ENCODE data around the gene KCP.
"Not testable (repeated sequence)": the region's sequence is repeated elsewhere in the genome, so short reads cannot be mapped to it uniquely, and the experiment has no call there.

KCP gene

DNA sequence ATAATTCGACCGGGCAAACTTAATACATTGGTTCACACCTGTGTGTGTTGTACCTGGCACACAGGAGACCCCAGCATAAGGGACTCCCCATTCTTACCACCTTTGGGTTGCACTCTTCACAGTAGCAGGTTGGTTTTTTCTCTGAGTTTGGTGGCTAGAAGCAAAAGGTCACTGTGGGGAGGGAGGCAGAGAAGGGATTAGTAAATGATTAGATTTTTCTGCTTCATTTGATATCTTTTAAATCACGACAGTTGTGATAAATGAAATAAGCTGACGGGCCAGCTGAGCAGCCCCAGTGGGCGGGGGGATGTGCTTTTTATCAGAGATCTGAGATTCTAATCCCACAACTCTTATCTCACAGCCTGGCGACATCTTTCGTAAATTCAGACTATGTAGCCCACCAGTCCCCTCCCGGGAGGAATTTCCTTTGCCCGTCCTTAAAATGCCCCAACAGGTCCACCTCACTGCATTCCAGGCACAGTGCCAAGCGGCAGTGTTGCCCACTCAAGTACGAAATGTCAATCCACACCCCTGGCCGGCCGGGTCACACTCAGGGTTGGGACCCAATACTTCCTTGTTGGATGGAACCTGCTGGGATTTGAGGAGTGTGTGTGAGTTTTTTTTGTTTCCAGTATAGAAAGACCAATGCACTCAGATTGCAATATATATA, 10.5 kb upstream of the KCP start:
- no peak for DNase-seq

DNA sequence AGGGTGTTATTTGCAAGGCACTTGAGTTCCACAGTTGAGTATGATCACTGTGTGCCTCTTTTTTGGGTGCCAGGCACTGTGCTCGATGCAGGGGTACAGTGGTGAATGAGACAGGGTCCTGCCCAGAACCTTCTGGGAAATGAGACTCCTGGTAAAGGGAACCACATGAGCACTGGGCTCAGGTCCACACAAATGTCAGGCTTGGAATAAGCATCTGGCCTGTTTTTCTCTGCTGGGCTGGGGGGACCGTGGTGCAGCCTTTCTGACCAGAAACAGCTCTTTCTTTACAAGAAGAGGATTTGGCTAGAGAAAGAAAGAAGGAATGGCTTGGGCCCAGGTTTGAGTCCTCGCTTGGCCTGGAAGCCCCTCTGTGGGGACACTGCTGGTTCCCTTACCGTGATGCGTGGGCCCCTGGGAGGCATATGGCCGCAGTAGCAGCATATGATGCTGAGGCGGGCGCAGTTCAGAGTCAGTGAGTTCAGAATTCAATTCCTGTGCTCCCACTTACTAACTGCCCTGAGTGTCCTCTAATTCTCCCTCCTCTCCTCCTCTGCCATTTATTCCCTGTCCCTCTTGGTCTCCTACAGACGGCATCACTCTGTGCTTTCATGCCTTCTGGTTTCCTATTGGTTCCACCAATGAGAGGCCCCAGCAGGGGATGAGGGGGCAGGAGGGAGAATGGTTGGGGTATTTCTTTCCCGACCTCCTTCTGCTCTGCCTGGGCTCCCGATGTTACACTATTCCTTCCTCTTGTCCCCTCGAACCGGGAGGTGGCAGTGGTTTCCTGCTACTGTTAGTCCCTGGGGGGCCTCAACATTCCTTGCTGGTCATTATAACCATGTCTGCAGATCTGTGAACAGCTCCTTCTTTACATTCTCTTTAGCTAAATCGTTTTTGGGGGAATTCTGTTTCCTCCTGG, 9.6 kb upstream of the KCP start:
- DNase-seq: no peak

DNA sequence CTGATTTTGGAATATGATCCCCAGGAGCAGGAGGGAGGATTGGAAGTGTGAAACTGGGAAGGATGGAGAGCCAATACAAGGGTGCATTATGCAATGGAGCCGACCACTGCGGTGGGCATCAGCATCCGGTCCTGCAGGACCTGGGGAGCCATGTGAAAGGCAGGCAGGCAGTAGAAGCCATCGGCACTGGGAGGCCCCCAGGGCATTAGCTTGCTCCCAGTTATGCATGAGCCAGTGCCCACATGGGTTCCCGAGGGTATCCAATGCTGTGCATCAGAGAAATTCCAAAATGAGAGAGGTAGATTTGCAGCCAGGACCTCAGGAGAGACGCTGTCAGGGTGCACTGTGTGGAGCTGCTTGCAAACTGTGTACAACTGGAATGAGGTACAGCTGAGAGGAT, 8.7 kb upstream of the KCP start:
- no peak for DNase-seq

DNA sequence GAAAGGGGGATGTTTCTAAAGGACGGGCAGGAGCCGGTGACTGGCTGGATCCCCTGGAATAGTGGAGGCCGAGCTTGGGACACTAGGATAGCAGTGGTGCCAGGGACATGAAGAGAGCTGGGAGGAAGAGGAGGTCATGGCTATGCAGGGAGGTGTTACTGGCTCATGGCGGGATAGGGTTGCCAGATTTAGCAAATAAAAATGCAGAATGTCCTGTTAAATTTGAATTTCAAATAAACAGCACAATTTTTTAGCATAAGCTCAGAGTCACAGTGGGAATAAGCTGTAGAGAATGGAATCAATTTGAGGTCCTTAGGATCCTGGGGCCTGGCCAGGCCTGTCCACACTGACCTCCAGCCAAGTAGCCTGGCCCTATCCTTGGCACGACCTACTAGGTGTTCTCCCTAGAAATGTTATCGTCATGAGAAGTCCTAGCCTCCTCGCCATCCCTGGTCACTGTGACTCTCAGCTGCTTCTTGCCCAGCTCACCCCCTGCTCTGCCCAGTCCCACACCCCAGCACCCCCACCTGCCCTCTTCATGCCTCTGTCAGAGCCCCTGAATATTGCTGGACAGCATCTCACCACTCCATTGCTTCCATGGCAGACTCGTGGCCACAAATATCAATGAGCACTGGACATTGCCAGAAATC, 7.6 kb upstream of the KCP start:
- DNase-seq: no peak

DNA sequence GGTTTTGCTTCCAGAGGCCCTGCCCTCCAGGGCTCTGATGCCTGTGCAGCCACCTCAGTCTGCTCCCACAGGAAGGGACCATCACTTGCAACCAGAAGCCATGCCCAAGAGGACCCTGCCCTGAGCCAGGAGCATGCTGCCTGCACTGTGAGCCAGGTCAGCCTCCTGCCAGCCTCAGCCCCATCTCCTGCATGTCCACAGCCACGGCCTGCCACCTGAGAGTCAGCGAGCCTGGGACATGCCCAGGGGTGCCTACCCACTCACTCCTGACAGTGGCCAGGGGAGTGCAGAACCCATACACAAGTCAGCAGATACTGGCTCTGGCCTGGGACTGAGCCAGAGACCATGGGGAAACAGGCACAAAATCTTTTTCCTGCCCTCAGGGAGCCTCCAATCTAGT, 6.6 kb upstream of the KCP start:
- DNase-seq: no peak

DNA sequence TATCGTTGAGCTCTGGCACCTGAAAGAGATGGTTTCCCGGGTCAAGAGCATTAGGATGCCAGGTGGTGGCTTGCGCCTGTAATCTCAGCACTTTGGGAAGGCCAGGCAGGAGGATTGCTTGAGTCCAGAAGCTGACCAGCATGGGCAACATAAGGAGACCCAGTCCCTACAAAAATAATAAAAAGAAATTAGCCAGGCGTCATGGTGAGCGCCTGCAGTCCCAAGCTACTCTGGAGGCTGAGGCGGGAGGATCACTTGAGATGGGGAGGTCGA, 6.1 kb upstream of the KCP start:
- DNase-seq: no peak

DNA sequence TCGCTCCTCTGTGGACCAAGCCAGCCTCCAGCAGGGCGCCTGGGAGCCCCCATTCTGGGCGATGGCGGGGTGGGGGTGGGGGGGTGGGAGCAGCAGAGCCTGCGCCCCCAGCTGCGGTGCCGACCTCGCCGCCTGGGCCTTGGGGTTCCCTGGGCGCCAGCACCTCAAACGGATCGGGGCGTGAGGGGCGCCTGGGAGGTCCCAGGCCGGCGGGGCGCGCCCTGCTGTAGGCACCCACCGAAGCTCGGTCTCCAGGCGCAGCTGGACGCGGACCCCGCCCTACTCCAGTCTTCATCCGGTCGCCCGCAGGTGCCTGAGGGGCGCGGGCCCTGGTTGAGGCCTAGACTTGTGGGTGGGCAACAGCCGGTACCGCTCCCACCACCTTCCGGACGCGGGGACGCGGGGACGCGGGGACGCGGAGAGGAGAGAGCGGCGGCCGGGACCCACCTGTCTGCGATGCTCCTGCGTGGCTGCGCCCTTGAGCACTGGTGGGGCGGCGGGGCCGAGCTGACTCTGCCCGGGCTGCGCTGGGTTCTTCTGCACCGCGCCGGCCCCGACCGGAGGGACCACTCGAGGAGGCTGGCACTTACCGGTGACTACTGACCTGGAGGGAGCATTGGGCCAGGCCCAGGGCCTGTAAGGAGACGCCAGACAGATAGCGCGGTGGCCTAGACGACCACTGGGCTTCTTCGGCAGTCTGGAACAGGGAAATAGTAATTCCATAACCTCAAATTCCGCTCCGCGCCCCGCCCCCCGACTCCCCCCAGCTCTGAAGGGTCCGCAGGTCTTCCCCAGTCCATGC, 5.5 kb upstream of the KCP start:
- no peak for DNase-seq

DNA sequence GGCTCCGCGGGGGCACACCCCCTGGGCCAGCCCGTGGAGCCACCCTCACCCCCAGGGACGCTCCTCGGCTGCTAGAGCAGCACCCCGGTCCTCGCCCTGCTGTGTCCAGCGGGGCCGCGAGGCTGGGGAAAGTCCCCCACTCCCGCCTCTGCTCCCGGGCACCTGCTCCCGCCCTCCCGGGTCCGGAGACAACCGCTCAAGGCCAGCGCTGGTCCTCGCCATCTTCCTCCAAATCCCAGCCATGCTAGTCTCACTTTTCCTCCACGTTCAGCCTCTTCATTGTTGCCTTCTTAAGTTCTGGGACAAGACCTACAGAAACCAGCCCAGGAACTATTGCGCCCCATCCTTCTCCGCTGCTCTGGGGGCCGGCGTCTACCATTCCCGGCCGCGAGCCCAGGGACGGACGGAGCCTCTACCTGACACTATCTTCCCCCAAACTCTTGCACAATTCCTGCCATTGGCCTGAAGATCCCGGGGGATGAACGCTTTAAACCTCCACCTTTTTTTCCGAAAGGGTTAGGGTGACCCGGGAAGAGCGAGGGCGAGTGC, 4.8 kb upstream of the KCP start:
- no peak for DNase-seq

DNA sequence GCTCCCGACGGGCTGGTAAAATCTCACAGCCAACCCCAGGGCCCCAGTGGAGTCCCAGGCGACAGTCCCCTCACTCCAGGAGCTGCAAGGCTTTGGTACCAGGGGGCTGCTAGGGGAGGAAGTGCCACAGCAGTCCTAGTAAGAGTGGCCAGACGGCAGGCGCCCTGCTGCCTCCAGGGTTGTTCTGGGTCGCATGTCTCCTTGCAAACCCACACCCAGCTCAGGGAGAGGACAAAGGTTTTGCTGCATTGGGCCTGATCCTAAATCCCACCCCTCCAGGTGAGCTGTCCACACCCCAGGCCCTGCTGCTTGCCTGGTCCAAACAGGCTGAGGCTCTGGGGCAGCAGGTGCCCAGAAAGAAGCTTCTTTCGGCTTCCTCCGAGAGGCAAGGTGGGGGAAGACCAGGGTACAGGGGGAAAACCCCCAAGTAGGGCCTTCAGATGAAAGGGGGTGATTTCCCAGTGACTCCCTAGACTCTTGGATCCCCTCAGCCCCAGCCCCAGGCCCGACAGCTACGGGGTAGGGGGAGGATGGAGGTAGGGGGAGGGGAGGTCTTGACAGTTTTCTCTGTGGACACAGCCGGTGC, 4.2 kb upstream of the KCP start:
- DNase-seq: no peak

DNA sequence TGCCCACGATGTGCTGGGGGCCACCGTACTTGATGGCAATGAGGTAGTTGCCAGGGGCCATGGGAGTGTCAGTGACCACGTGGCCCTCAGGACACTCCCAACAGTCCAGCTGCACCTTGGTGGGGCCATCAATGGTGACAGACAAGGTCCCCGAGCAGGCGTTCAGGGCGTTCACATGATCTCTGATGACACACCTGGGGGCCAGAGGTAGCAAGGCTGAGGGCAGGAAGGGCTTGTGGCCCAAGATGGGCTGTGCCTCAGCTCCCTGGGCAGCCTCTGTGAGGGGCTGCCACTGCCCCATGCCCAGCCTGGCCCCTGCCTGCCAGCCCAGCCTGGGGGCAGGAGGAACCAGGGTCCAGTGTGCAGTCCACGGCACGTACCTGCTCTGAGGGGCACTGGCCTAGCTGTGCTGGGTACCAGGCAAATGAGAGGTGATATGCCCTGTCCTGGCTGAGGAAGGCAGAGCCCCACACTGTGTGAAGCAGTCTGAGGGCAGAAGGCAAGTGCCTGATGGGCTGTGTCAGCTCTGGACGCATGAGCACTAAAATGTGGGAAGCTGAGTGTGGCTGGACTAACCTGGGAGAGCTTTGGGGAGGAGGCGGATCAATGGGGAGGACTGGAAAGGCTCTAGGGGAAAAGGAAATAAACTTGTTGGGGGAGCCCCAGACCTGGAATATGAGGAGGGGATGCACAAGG, 3.5 kb upstream of the KCP start:
- DNase-seq: no peak

DNA sequence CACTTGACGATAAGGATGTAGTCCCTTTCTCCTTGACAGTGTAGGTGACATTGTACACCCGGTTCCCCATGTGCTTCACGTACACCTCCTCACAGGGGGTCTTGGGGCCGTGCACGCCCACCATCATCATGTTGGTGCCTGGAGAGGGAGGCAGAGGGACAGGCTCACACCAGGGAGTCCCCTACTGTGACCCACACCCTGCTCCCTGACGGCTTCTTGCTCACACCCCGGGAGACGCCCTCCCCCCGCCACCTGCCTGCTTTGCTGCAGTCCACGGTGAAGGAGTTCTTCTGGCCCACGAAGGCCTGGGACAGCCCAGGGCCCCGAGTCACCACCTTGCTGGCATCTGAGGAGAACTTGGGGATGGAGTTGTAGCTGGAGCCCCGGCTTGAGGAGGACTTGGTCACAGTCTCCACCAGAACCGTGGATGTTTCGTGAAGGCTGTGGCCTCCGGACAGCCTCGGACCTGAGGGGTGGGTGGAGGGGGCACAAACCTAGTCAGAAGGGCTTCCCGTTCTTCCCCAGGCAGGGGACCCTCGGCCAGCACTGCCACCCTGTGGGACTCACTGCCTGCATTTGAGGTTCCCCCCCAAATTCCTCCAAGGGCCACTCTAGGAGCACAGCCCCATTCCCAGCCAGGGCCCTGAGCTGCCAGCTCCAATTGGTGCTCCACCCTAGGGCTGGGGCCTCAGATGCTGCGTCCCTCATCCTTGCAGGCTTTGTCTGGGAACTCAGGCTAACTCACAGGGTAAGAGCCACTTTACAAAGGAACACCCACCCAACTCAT, 2.4 kb upstream of the KCP start:
- DNase-seq: not testable (repeated sequence)

DNA sequence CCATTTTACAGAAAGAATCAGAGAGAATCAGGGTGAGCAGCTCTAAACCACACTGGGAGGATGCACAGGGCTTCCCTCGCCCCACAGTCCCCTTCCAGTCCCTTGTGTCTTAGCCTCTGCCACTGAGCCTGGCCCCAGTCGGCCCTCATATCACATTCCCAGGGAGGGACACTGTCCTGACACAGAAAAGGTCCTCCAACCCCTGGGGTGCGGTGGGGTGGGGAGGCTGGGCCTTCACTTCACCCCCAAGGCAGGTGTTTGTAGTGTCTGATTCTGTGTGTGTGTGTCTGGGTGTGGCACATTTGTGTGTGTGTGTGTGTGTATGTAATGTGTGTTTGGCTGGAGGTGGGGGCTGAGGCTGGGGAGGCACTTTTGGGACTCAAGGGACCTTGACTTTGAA, 1.8 kb upstream of the KCP start:
- DNase-seq: no peak

DNA sequence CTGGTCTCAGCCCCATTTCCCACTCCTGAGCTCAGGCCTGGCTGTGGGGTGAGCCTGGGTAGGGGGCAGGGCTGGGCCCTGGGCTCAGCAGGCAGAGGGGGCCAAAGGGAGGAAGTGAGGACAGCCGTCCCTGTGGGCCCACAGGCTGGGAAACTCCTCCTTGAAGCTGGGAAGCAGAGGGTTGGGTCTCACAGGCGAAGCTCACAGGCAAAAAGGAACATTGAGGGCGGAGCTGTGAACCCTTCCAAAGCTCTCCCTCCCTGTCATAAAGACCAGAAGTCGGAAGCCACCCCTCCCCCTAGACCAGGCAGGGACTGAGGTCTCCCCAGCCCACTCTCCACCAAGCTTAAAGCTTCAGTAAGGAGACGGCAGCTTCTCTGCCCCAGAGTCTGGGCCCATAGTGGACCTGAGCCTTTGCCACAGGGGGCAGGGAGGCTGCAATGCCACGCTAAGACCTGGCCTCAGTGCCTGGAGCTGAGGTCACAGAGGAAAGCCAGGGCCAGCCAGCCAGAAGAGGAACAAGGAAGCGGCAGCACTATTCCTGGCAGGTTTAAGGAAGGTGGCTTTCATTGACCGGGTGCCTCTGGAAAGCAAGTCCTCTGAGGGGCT, 1.0 kb upstream of the KCP start:
- DNase-seq: no peak

DNA sequence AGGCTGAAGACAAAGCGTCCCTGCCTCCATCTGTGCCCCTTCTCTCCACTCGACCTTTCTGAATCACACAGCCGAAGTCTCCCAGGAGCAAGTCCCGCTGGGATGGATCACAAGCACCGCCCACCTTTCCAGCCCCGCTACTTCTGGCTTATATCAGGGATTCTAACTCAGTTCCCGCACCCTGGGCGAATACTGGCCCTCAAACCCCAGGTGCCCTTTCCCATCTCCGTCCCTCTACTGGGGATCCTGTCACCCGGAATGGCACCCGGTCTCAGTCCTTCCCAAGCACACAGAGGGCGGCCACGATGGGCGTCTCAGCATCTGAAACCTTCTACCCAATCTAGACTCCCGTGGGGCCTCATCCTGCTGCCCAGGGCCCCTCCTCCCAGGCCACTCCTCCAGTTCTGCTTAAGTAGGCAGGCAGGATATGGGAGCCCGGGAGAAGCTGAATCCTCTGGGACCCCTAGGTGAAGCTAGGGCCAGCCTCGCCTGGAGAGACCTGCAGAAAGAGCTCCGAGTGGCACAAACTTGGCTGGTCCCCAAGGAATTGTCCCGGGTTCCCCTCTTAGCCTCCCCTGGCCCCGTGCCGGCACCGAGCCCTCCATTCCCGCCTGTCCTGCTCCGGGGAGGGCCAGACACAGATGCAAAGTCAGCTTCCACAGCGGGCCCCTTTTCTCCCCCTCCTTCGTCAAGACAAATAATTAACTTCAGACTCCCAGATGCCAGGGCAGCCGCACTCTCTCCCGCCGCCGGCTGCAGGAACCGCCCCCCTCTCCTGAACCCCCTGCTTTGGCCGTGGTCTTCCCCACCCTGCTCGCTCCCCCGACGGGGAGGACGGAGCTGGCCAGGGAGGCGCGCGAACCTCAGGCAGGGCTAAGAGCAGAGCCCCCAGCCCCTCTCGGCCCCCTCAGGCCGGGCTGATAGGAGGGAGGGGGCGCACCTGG, 612 bp downstream of the KCP start:
- DNase-seq: no peak

DNA sequence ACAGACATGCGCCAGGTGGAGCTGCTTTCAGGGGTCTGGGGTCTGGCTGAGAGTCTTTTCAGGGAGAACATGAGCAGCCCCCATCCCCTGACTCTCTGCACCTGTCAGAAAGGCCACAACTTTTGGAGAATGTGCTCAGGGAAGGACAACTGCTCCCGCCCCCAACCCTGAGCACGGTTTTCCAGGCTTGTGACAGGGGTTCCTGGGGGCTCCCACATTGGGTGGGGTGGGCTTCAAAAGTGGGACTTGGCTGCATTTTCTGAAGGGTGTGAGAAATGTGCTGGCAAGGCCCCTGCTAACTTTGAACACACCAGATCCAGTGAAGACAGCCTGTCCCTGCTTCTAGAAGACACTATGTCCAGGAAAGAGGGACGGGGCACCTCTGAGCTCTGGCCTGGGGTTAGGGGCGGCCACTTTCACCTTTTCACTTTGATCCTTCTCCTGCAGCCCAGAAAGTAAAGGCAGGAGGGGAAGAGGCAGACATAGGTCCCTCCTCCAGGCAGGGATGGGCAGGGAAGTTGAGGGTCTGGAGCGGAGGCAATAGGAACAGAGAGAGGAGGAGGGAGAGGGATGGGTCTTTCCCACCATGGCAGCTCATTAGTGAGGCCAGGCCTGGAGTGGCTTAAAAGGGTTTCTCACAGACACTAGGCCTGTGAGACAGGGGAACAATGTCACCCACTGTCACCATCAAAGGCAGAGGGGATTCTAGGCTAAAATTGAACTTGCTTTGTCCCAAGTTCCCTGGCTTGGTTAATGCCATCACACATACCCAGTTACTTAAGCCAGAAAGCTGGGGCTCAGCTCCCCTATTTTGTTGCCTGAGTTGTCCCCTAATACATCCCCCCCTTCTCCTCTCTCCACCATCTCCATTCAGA, 1.5 kb downstream of the KCP start:
- DNase-seq: no peak

DNA sequence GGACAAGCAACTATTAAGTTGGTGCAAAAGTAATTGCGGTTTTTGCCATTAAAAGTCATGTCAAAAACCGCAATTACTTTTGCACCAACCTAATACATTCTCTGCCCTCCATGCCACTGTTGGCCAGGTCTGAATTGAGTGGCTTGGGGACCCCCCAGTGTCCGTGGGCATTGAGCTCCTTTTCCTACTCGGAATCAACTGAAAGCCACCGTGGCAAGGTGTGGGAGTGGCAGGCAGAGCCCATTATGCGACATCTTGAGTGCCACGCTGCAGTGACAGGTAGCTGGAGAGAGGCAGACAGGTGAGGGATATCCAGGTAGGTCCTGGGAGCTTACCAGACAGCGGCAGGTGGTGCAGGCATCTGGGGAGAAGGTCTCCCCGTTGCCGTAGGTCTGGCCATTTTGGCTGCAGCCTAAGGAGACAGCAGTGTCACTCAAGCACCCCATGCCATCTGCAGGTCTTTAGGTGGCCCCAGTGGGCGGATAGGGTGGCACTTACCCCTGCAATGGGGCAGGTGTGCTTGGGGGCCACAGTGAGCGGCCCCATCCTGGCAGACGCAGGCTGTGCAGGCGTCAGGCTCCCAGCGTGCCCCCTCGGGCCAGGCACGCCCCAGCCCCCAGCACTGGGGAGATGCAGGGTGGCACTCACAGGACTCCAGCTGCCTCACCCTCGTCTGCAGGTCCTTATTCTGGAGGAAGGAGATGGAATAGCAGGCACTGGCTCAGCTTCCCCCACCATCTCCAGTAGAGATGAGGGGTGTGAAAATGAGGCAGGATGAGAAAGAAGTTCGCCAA, 3.5 kb downstream of the KCP start:
- DNase-seq: no peak

DNA sequence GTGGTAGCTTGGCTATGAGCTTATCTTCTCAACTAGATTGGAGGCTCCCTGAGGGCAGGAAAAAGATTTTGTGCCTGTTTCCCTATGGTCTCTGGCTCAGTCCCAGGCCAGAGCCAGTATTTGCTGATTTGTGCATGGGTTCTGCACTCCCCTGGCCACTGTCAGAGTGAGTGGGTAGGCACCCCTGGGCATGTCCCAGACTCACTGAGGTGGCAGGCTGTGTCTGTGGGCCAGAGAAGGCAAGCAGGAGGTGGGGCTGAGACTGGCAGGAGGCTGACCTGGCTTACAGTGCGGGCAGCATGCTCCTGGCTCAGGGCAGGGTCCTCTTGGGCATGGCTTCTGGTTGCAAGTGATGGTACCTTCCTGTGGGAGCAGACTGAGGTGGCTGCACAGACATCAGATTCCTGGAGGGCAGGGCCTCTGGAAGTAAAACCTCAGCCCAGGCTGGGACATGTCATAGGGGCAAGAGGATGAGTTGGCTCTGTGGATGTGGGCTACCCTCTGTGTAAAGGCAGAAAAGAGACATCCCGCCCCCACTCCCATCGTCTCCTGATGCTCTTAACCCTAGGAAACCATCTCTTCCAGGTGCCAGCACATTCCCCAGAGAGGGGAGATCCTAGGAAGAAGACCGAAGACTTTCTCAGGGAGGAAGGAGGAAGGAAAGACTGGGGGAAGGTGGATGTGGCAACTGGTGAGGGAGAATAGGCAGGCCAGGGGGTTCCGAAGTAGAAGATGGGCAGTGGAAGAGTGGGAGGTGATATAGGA, 4.3 kb downstream of the KCP start:
- no peak for DNase-seq
